ENCODE results near the gene NCKAP1.

Gene NCKAP1

GRCh38 chr2:183011743-183012142, 26.5 kb downstream of the NCKAP1 start (continued):
- no peak for TF ChIP-seq CSRNP3 (CRISPR knock-in tag; IDR thresholded peaks at IDR 0.05)
- TF ChIP-seq ZNF8 (CRISPR knock-in tag; IDR thresholded peaks at IDR 0.05): no peak
- TF ChIP-seq TCF4 (CRISPR knock-in tag; IDR thresholded peaks at IDR 0.05; ENCODE audit: borderline replicate concordance): no peak

- TF ChIP-seq RARB (CRISPR knock-in tag; IDR thresholded peaks at IDR 0.05) (no peak), PATZ1 (CRISPR knock-in tag; IDR thresholded peaks at IDR 0.05; ENCODE audit: borderline replicate concordance) (no peak), BACH2 (CRISPR knock-in tag; IDR thresholded peaks at IDR 0.05; ENCODE audit: borderline replicate concordance) (no peak), ESRRG (CRISPR knock-in tag; IDR thresholded peaks at IDR 0.05) (no peak), CREB5 (CRISPR knock-in tag; IDR thresholded peaks at IDR 0.05; ENCODE audit: low read depth) (no peak), TCF4 (CRISPR knock-in tag; IDR thresholded peaks at IDR 0.05; ENCODE audit: borderline replicate concordance) (no peak), ISL1 (CRISPR knock-in tag; IDR thresholded peaks at IDR 0.05) (no peak), ZFP30 (CRISPR knock-in tag; IDR thresholded peaks at IDR 0.05) (no peak), ZNF565 (CRISPR knock-in tag; conservative IDR thresholded peaks at IDR 0.05; ENCODE audit: low read depth) (no peak), ZFP3 (CRISPR knock-in tag; IDR thresholded peaks at IDR 0.05) (no peak), CSRNP3 (CRISPR knock-in tag; IDR thresholded peaks at IDR 0.05) (no peak), POU6F1 (CRISPR knock-in tag; IDR thresholded peaks at IDR 0.05; ENCODE audit: borderline replicate concordance, low read depth) (no peak)
- ATAC-seq: peak; percentile 90
Observed at GRCh38 chr2:183010112-183010511, 28.1 kb downstream of the NCKAP1 start.

GRCh38 chr2:183009249-183009899, 28.9 kb downstream of the NCKAP1 start:
- no peak for ATAC-seq
- TF ChIP-seq CREB5 (CRISPR knock-in tag; IDR thresholded peaks at IDR 0.05; ENCODE audit: low read depth) (no peak), TCF4 (CRISPR knock-in tag; IDR thresholded peaks at IDR 0.05; ENCODE audit: borderline replicate concordance) (peak; percentile 57; the same call in 1 of the 2 replicates), SNAI2 (CRISPR knock-in tag; IDR thresholded peaks at IDR 0.05) (no peak), ZFP3 (CRISPR knock-in tag; IDR thresholded peaks at IDR 0.05) (no peak), TOX (CRISPR knock-in tag; IDR thresholded peaks at IDR 0.05; ENCODE audit: borderline replicate concordance) (no peak)

- no peak for ATAC-seq
- TF ChIP-seq BACH2 (CRISPR knock-in tag; IDR thresholded peaks at IDR 0.05; ENCODE audit: borderline replicate concordance) (no peak), SNAI2 (CRISPR knock-in tag; IDR thresholded peaks at IDR 0.05) (no peak)
Observed at GRCh38 chr2:183001948-183002347, 36.3 kb downstream of the NCKAP1 start.

GRCh38 chr2:183000846-183001245, 37.4 kb downstream of the NCKAP1 start:
- no peak for ATAC-seq
- TF ChIP-seq TCF4 (CRISPR knock-in tag; IDR thresholded peaks at IDR 0.05; ENCODE audit: borderline replicate concordance) (no peak), SNAI2 (CRISPR knock-in tag; IDR thresholded peaks at IDR 0.05) (no peak), ISL1 (CRISPR knock-in tag; IDR thresholded peaks at IDR 0.05) (no peak), ARNTL (CRISPR knock-in tag; IDR thresholded peaks at IDR 0.05; ENCODE audit: borderline replicate concordance, low read depth) (no peak), ESRRG (CRISPR knock-in tag; IDR thresholded peaks at IDR 0.05) (no peak), ZFP30 (CRISPR knock-in tag; IDR thresholded peaks at IDR 0.05) (no peak), RARB (CRISPR knock-in tag; IDR thresholded peaks at IDR 0.05) (no peak), ZNF70 (CRISPR knock-in tag; IDR thresholded peaks at IDR 0.05) (no peak), CSRNP3 (CRISPR knock-in tag; IDR thresholded peaks at IDR 0.05) (no peak), GLIS3 (CRISPR knock-in tag; IDR thresholded peaks at IDR 0.05) (no peak), PATZ1 (CRISPR knock-in tag; IDR thresholded peaks at IDR 0.05; ENCODE audit: borderline replicate concordance) (no peak)
